HG03025 (cell line): ENCODE measurements around the gene EIF2B1.

ENCODE experiments used
- ATAC-seq: cut with Tn5 transposase; IDR thresholded peaks from one replicate; pipeline ENCODE4 v1.9.1; 2021; ENCODE audit warnings: mild to moderate bottlenecking, moderate library complexity; ENCODE audit not compliant: unreplicated experiment, low FRiP score

The EIF2B1 gene

GRCh38 chr12:123633379-123634141 is at the start of gene EIF2B1, which contains the start of gene GTF2H3:
EIF2B1 (minus strand) TSS chr12:123633686; CDS start chr12:123633557, 129 bp downstream.
GTF2H3 (plus strand) TSS chr12:123633829; CDS start chr12:123633860, 31 bp downstream.
- peak; percentile 88 for ATAC-seq

GRCh38 chr12:123681605-123682004 is 48.1 kb upstream of the EIF2B1 start:
- no peak for ATAC-seq

GRCh38 chr12:123678981-123679380 is 45.5 kb upstream of the EIF2B1 start:
- no peak for ATAC-seq

- no peak for ATAC-seq
Observed at GRCh38 chr12:123676616-123677320, 43.3 kb upstream of the EIF2B1 start.

GRCh38 chr12:123675436-123675835 is 42.0 kb upstream of the EIF2B1 start:
- no peak for ATAC-seq

- no peak for ATAC-seq
Observed at GRCh38 chr12:123671876-123672275, 38.4 kb upstream of the EIF2B1 start.

- ATAC-seq = peak; percentile 88
Observed at GRCh38 chr12:123670882-123671728, 37.6 kb upstream of the EIF2B1 start, which contains the start of gene TCTN2. TCTN2 (plus strand) TSS chr12:123671113; CDS start chr12:123671241, 128 bp downstream.

GRCh38 chr12:123667771-123668170 is 34.3 kb upstream of the EIF2B1 start:
- ATAC-seq = no peak

- ATAC-seq = no peak
Observed at GRCh38 chr12:123659996-123660727, 26.7 kb upstream of the EIF2B1 start.

GRCh38 chr12:123657211-123657610 is 23.7 kb upstream of the EIF2B1 start:
- ATAC-seq = no peak

GRCh38 chr12:123656392-123656791 is 22.9 kb upstream of the EIF2B1 start:
- ATAC-seq = no peak

- no peak for ATAC-seq
Observed at GRCh38 chr12:123655420-123655819, 21.9 kb upstream of the EIF2B1 start.

GRCh38 chr12:123654129-123654701 is 20.7 kb upstream of the EIF2B1 start:
- ATAC-seq = no peak

GRCh38 chr12:123648401-123648800 is 14.9 kb upstream of the EIF2B1 start:
- ATAC-seq = no peak

- ATAC-seq = no peak
Observed at GRCh38 chr12:123645878-123646277, 12.4 kb upstream of the EIF2B1 start.

- no peak for ATAC-seq
Observed at GRCh38 chr12:123645380-123645779, 11.9 kb upstream of the EIF2B1 start.

- ATAC-seq = no peak
Observed at GRCh38 chr12:123643911-123644310, 10.4 kb upstream of the EIF2B1 start.

- no peak for ATAC-seq
Observed at GRCh38 chr12:123634142-123634561, 666 bp upstream of the EIF2B1 start.

- ATAC-seq = no peak
Observed at GRCh38 chr12:123621619-123622530, 11.6 kb downstream of the EIF2B1 start.
